ENCODE results near the gene SRSF4.
"Not testable (repeated sequence)": the region's sequence is repeated elsewhere in the genome, so short reads cannot be mapped to it uniquely, and the experiment has no call there.

The SRSF4 gene

DNA sequence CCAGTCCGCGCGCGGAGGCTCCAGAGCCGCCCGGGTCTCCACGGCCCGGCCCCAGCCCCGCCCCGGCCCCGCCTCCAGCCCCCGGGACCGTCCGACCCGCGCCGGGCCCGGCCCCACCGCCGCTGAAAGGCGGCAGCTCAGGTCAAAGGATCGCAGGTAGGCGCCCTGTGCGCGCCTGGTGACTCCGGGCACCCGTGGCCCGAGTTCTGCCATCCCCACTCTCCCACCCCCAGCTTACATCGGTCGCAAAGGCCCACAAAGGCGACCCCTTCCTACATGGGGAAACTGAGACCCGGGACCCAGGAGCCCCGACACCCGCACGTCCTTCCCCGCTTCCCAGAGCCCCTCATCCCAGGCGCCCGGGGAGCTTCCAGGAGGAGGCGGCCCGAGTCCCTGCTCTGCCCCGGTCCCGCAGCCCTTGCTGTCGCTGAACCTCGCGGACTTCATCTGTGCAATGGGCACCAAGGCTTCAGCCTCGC lies 57.8 kb downstream of the SRSF4 start, which contains the start of gene TMEM200B:
TMEM200B (minus strand) TSS at position 17 of the 479 bp plus-strand sequence. CDS start 2,075 bp downstream, outside the sequence.
- peak; percentile 61 for DNase-seq

DNA sequence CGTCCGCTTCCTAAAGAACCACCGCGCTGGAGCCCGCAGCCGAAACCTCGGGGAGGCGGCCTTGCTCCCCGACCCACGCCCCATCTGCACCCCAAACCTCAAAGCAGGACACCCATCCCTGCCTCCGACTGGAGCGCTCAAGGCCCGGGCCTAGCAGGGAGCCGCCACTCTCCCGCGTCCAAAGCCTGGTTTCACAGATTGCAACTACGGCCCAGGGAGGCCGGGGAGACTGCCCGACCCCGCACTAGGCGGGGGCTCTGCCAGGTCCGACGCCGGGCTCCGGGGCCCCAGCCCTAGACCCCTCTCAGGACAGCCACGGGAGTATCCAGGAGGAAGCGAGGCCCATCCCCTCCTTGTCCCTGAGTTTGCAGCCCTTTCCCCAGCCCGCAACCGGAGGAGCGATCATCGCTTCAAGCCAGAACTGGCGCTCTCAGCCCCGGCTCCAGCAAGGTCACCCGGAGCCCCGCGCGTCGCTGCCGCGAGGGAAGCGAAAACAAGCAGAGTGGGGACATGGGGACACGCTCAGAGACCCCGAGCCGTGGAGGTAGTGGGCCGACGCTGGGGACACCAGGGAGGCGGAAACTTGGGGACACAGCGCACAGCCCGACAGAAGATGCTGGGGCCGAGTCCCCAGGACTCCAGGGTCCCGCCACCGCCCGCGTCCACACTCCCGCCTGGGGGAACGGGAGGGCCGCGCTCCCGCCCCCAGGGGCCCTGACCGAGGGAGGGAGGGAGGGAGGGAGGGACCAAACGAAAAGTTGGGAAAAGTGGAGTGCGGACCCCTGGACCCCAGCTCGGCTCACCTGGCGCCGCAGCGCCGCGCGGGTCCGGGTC lies 58.4 kb downstream of the SRSF4 start:
- DNase-seq, result peak; percentile 73

DNA sequence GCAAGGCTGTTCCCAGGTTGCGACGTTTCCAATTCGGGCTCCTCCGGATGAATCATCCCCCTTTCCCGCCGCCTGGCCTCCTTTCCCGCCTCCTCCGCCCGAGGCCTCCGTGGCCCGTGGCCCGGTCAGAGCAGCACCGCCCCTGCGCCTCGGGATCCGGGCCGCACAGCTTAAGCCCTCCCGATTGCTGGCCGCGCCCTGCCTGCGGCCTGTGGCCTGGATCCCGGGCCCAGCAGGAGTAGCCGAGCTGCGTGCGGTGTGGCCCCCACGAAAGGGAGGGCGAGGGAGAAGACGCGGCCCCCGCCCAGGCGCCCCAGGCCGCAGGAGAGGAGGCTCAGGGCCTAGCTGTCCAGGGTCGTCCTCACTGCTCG lies 59.0 kb downstream of the SRSF4 start:
- DNase-seq, result peak; percentile 72

DNA sequence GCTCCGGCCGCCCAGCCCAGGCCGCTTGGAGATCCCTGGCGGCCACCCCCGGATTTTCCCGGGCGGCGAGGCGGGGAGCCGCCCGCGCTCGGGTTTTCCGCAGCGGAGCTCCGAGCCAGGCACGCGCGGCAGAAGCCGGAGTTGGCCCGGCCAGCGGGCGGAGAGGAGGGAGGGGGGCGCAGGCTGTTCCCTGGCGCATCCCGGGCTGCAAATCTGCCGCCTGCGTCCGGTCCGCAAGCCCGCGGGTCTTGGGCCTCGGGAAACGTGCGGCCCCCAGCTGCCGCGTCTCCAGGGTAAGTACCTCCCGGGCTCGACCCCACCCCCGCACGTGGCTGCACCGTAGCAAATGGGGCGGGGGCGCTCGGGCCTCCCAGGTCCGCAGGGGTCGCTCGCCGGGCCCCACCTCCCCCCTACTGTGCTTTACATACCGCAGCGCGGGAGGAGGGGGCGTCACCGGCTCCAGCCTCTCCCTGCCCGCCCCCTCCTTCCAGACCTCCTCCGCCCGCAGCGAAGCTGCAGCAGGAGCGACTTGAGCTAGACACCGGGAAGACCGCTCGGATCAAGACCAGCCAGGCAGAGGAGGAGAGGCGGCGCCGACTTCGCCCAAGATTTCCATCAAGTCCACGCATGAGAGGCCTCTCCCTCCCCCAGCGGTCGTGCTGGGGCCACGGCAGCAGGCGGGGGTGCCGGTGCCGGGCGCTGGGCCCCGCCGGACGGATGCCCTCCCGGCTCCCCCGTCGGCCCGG lies 59.6 kb downstream of the SRSF4 start:
- peak; percentile 45 for DNase-seq

DNA sequence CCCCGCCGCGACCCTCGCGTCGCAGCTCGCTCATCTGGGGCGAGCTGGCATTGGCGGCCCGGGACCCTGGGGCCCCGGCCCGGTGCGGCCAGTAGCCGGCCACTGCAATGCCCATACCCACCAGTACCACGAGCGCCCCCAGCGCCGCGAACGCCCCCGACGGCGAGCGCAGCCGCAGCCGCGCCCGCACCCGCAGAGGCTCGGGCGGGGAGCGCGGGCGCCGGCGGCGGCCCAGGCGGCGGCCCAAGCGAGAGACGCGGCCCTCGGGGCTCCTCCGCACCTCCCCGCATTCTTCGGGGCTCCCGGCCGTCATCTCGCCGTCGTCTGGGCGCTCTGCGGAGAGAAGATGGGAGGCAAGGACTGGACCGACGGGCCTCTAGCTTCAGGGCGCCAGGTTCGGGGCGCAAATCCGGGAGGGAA lies 60.2 kb downstream of the SRSF4 start:
- DNase-seq, result peak; percentile 50

DNA sequence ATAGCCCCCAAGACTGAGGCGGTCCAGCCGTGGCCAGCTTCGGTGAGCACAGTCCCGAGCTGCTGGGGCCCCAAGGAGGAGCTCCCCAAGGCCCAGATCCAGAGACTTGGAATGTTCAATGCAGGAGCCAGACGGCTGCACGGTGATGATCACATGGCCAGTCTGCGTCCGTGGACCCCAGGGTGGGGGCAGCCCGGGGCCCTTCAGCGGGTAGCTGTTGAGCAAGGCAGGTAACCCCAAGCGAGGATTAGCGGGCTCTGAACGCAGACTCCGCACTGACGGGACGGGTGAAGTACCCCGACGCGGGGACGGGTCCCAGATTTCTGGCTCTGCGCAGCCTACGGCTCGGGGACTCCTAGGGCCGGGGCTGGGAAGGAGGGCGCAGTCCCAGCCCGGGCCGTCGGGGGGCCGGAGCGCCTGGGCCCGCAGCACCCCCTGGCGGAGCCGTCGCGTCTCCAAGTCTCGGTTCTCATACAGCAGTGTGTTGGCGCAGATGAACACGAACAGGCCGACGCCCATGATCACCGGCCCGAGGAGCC lies 60.7 kb downstream of the SRSF4 start:
- peak; percentile 71 for DNase-seq

DNA sequence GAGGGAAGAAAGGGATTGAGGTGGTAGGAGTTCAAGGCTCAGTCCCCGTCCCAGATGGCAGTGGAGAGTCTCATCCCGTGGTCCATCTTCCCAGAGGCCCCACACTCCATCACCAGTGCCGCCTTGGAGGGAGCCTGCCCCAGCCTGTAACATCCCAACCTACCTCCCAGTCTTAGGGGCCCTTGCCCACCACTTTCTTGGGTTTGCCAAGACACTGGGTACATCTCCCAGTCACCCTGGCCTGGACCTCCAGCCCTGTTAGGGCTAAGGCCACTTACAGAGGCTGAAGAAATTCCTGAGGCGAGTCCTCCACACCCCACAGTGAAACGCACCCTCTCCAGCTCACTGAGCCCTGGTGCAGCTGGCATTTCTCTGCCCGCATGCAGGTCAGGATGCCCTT lies 61.3 kb downstream of the SRSF4 start:
- no peak for DNase-seq

DNA sequence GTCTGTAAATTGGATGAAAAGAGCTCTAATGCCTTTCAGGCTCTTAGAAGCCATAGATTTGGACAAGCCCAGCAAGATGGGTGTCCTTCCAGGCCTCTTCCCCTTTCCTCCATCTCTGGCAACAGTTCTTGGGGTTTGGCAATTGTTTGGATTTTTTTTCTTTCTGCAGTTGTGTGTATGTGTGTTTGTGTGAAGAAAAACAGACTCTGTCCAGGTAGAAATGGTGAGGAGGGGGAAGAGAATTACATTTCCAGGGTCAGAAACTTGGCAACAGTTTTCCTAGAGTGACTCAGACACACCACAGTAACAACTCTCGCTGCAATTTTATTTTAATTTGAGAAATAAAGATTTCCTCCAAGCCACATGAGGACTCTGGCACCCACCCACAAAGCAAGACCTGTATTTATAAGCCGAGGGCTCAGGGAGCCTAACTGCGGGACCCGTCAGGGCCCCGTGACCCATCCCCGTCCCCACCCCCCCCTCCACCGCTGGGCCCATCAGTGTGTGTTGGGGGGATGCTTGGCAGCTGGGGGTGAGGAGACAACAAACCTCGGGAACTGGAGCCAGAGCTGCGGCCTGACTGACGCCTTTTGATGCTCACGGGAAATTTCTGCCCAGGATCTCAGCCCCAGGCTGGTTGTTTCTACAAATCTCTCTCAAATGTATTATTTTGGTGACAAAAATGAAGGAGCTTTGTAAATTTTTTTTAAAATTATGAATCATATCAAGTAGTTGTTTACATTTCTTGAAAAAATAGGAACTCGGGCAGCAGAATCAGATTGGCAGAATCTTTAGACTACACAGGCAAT lies 62.4 kb downstream of the SRSF4 start:
- no peak for DNase-seq

DNA sequence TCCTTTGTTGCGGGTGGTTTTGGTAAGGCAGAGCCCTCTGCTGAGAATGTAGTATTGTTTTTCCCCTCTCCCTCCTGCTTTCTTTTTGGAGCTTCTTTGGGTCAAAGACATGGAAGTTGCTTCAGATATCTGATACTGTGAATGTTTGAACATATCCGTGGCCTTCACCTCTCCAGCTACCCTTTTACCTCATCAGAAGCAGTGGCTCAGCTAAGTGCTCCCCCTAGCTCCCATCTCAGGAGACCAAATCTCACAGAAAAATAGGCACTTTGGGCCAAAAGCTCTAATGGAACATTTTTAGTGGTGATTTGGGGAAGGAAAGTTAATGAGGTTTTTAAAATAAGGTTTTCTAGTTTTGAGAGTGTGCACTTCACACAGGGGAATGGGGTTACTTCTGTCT lies 64.3 kb downstream of the SRSF4 start:
- no peak for DNase-seq

DNA sequence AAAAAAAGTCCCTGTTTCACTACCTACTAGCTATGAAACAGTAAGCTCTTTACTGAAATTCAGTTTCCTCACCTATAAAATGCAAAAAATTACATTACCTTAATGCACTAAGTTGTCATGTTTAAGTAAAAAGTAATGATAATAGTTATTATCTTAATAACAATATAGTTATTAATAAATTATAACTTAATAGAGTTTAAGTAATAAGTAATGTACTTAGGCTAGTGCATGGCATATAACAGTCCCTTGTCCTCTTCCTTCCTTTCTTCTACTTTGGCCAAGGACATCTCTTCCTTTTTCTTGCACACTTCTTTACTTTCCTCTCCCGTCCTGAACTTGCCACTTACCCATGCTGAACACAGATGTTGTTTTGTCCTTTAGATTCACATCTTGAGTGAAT lies 67.0 kb downstream of the SRSF4 start:
- DNase-seq, result no peak

DNA sequence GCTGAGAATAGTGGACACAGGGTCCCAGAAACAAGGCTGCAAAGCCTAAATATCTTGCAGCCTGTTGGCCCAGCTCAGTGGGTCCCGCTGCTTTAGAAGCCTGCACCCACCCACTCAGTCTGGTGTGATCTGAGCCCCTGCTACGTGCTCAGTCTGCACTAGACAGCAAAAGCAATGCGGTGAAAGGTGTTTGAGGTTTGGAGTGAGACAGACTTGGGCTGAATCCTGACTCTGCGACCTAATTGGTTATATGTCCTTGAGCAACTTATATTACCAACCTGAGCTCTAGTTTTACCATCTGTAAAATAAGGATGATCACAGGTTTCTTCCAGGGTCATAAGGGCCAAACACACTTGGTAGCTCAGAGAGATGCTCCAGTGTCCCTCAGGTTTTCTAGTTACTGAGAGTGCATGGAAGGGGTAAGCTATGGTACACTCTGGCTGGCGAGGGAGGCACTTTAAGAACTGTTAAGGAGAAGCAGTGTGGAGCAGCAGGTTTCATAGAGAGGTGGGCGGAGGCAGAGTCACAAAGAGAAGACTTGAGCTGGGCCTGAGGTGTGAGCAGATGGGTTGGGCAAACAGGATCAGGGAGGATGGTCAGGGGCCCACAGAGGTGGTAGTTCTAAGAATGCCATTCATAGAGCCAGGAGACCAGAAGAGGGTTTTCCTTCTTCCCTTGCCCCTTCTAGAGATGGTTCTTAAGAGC lies 68.1 kb downstream of the SRSF4 start:
- DNase-seq, result no peak

DNA sequence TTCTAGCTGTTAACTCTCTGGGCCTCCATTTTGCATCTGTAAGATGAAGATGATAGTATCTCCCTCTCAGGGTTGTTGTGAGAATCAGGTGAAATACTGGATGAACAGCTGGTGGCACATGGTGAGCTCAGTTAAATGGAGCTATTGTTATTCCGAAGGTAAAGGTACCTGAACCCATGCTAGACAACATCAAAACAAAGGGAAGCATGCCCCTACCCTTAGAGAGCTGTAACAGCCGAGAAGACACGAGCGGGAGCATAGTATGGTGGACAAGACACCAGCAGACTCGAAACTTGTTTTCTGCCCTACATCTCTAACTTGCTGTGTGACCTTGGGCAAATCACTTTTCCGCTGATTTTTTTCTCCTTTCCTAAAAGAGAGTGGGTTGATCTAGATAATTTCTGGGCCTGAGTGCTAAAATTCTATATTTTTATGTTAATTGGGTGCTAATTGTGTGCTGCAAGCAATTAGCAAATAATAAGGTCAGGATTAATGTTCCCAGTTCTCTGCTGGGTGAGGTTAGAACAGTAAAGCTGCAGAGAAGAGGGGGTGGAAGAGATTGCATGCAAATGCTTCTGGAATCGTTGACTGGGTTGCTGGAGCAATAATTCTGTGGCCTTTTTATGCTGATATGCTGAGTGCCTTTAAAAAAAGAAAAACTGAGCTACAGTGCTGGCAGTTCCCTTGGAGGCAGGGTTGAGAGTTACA lies 68.8 kb downstream of the SRSF4 start:
- no peak for DNase-seq

DNA sequence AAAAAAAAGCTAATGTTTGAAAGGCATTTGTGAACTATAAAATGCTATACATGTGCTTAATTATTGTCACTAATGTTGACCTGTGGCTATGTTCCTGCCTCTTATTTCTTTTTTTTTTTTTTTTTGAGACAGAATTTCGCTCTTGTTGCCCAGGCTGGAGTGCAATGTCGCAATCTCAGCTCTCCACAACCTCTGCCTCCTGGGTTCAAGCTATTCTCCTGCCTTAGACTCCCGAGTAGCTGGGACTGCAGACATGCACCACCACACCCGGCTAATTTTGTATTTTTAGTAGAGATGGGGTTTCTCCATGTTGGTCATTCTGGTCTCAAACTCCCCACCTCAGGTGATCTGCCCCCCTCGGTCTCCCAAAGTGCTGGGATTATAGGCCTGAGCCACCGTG lies 73.7 kb downstream of the SRSF4 start:
- DNase-seq, result not testable (repeated sequence)

DNA sequence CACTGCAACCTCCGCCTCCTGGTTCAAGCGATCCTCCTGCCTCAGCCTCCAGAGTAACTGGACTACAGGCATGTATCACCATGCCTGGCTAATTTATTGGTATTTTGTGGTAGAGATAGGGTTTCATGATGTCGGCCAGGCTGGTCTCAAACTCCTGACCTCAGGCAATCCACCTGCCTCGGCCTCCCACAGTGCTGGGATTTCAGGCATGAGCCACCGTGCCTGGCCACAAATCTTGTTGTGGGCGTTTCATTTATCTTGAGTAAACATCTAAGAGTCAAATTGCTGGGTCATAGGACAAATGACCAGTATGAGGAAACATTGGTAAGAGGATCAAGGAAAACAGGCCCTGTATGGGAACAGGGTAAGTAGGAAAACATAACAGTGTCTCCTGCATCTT lies 75.9 kb downstream of the SRSF4 start:
- no peak for DNase-seq

DNA sequence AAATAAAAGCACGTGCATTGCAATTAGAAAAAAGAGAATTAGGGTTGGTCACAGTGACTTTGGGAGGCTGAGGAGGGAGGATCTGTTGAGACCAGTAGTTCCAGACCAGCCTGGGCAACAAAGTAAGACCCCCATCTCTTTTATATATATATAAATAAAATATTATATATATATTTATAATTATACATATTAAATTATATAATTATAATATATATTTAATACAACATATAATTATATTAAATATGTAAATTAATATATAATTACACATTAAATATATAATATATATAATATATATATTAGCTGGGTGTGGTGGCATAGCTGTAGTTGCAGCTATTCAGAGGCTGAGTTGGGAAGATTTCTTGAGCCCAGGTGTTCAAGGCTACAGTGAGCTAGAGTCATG lies 81.2 kb downstream of the SRSF4 start:
- DNase-seq, result no peak

DNA sequence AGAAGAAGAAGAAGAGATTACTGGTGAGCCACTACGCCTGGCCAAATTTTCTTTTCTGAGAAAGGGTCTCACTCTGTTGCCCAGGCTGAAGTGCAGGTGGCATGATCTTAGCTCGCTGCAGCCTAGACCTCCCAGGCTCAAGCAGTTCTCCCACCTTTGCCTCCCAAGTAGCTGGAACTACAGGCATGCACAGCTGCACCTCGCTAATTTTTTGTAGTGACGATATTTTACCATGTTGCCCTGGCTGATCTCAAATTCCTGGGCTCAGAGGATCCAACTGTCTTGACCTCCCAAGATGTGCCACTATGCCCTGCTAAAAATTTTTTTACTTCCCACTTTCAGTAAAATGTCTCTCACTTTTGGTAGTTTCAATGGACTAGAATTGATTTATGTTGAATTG lies 82.4 kb downstream of the SRSF4 start:
- DNase-seq, result no peak

Data from DMS53 (cell line).